ENCODE data around the gene CCR8. TPM values are rescaled to one million over a fixed set of nuclear protein-coding genes. Genes with fewer than 3 reads are reported as not detected.

The CCR8 gene, protein sequence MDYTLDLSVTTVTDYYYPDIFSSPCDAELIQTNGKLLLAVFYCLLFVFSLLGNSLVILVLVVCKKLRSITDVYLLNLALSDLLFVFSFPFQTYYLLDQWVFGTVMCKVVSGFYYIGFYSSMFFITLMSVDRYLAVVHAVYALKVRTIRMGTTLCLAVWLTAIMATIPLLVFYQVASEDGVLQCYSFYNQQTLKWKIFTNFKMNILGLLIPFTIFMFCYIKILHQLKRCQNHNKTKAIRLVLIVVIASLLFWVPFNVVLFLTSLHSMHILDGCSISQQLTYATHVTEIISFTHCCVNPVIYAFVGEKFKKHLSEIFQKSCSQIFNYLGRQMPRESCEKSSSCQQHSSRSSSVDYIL
- total RNA-seq (not detected), polyA plus RNA-seq (not detected)
- long read RNA-seq, donor 1 = 0 reads
- long read RNA-seq, donor 2 = 0 reads
- long read RNA-seq, donor 3 = 0 reads
- long read RNA-seq, donor 4 = 0 reads

DNA sequence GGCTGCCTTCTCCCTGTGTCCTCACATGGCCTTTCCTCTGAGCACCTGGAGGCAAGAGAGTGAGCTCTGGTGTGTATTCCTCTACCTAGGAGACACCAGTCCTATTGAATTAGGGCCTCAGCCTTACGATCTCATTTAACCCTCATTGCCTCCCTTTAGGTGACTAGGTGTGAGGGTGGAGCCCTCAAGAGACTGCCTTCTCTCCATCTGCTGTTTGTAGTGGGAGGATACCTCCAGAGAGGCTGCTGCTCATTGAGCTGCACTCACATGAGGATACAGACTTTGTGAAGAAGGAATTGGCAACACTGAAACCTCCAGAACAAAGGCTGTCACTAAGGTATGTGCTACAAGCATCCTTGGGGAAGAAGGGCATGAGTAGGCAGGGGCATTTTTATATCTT, at the start of gene CCR8:
CCR8 (plus strand) TSS at position 217 of the 400 bp plus-strand sequence. CDS start 2,623 bp downstream, outside the sequence.
- no peaks in the 10 kb centered on the region for H3K27me3 ChIP-seq (ENCODE audit: control insufficient read depth, insufficient read depth)
- intact Hi-C loops (cut with DNase I) = no loop called here
- WGBS = 59% methylated on average over 1 of the region's 1 CpG
- no peak for DNase-seq
- H3K4me1 ChIP-seq (ENCODE audit: control insufficient read depth, insufficient read depth, low read length) = no peaks in the 10 kb centered on the region
- H3K4me3 ChIP-seq (ENCODE audit: low read length) = no peak within 1 kb of the TSS
- H3K9me3 ChIP-seq (ENCODE audit: control insufficient read depth, low read length) = no peaks in the 10 kb centered on the region
- no peak within 1 kb of the TSS for H3K27ac ChIP-seq (ENCODE audit: low read length)
- ATAC-seq = no peak

DNA sequence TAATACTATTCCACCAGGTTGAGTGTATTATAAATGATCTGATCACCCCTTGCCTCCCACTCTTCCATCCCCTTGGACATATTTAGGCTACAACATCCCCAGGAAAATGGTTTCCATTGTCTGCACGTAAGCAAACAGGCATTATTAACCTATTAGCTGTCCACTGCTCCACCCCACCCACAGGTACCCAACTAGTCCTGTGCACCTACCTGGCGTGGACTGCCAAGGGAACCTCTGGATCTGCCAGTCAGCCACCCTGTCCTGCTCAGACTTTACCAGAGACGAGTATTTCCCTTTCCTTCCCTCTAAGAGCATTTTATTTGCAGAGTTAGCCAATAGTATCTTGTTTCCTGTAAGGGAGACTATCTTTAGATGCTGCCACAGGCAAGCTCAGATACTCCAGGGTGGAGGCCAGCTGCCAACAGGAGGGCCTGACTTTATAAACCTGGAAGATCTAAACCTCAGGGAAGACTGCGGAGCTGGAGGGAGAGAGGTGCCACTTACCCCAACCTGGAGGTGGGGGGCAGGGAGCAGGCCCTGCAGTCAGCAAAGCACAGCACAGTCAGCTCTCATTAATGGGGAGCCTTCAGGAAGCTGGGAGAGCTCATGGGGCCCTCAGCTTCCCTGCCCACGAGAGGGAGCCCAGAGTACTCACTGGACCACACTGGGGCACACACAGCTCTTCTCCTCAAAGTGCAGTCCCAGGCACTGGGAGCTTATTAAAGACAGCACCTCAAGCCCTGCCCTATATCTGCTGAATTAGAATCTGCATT, 49.6 kb upstream of the CCR8 start, which contains the start of gene CX3CR1:
CX3CR1 (minus strand) TSS at position 292 of the 773 bp plus-strand sequence. CDS start 13,527 bp downstream, outside the sequence.
- Histone ChIP-seq H3K27me3 (ENCODE audit: control insufficient read depth, insufficient read depth) (no peaks in the 10 kb centered on the region), H3K4me1 (ENCODE audit: control insufficient read depth, insufficient read depth, low read length) (no peaks in the 10 kb centered on the region), H3K4me3 (ENCODE audit: low read length) (no peak within 1 kb of the TSS), H3K9me3 (ENCODE audit: control insufficient read depth, low read length) (no peaks in the 10 kb centered on the region), H3K27ac (ENCODE audit: low read length) (no peak within 1 kb of the TSS)
- no peak for DNase-seq
- WGBS = 34% methylated on average over 5 of the region's 5 CpGs
- ATAC-seq = peak; percentile 21 to 25
- intact Hi-C loops (cut with DNase I) = no loop called here

DNA sequence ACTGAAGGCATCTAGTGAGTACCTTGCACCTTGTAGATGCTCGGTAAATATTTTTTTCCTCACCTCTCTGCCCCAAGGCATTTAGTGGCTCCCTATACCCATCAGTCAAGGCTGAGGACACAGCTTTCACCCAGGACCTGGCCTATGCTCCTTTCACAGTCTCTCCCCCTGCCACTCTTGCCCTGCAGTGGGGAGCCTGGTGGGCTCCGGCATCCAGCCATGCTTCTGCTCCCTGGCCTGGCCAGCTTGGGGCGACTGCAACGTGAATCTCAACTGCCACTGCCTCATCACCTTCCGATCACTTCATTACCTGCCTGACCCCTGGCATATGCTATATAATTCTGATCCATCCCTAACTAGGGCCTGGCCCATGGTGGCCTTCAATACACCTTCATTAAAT, 48.9 kb upstream of the CCR8 start:
- intact Hi-C loops (cut with DNase I) = no loop called here
- DNase-seq = no peak
- H3K27ac ChIP-seq (ENCODE audit: low read length) = no peak overlapping the region
- no peak overlapping the region for H3K4me3 ChIP-seq (ENCODE audit: low read length)
- H3K9me3 ChIP-seq (ENCODE audit: control insufficient read depth, low read length) = no peaks in the 10 kb centered on the region
- WGBS = 95% methylated on average over 5 of the region's 5 CpGs
- no peaks in the 10 kb centered on the region for H3K4me1 ChIP-seq (ENCODE audit: control insufficient read depth, insufficient read depth, low read length)
- ATAC-seq = no peak
- no peaks in the 10 kb centered on the region for H3K27me3 ChIP-seq (ENCODE audit: control insufficient read depth, insufficient read depth)

DNA sequence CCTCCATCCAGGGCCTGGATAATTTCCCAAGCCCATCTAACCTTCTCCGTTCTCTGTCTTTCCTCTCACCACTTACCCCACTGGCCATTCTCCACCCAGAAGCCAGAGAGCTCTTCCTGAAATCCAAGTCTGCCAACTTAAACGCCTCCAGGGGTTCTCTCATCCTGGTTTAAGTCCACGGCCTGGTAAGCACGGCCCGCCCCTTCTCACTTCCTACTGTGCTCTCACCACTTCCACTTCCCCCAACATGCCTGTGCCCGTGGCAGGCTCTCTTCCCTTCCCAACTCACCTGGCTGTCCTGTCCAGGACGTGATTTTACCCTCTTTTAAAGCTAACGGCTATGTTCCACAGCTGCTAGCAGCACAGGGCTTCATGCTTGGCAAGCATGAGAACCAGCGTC, 48.0 kb upstream of the CCR8 start:
- H3K4me1 ChIP-seq (ENCODE audit: control insufficient read depth, insufficient read depth, low read length) = no peaks in the 10 kb centered on the region
- intact Hi-C loops (cut with DNase I) = no loop called here
- H3K9me3 ChIP-seq (ENCODE audit: control insufficient read depth, low read length) = no peaks in the 10 kb centered on the region
- H3K4me3 ChIP-seq (ENCODE audit: low read length) = no peak overlapping the region
- H3K27ac ChIP-seq (ENCODE audit: low read length) = no peak overlapping the region
- no peak for ATAC-seq
- H3K27me3 ChIP-seq (ENCODE audit: control insufficient read depth, insufficient read depth) = no peaks in the 10 kb centered on the region
- WGBS = 71% methylated on average over 9 of the region's 9 CpGs
- no peak for DNase-seq

DNA sequence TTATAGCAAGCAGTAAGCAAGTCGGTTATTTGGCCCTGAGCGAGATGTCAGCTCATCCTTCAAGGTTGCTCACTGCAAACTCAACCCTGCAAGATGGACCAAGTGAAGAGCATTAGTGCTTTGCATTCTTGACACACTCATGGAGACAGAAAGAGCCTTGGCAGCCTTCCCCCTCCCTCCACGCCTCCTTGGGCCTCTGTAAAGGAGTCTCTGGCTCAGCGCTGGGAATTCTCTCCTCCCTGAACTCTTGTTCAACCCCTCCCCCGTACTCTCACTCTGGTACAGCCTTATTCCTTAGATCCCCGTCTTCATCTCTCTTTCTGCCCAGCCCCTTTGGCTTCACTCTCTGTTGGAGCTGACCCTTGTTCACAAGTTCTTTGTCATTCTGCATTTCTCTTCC, 47.5 kb upstream of the CCR8 start:
- DNase-seq (no peak), ATAC-seq (no peak)
- intact Hi-C loops (cut with DNase I) = no loop called here
- WGBS = 74% methylated on average over 6 of the region's 6 CpGs
- Histone ChIP-seq H3K4me1 (ENCODE audit: control insufficient read depth, insufficient read depth, low read length) (no peaks in the 10 kb centered on the region), H3K9me3 (ENCODE audit: control insufficient read depth, low read length) (no peaks in the 10 kb centered on the region), H3K27me3 (ENCODE audit: control insufficient read depth, insufficient read depth) (no peaks in the 10 kb centered on the region), H3K27ac (ENCODE audit: low read length) (no peak overlapping the region), H3K4me3 (ENCODE audit: low read length) (no peak overlapping the region)

DNA sequence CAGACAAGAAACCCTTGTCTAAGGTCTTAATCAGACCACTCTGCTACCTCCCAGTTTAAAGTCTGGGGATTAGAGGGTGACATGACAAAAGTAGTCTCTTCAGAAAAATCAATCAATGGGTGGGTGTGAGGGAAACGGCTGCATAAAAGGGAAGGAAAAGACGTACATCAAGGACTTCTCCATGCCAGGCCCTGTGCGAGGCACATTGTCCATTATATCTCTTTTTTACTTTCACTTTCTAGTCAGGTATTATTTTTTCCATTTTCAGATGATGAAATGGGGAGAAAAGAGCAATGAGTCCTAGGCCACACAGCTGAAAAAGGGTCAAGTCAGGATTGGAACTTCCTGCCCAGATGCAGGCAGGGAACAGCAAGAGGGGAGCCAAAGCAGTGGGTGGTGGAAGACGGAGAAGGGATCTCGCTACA, 45.0 kb upstream of the CCR8 start:
- peak in 1 of 2 donors; percentile 33 for ATAC-seq
- 54% methylated on average over 5 of the region's 5 CpGs for WGBS

DNA sequence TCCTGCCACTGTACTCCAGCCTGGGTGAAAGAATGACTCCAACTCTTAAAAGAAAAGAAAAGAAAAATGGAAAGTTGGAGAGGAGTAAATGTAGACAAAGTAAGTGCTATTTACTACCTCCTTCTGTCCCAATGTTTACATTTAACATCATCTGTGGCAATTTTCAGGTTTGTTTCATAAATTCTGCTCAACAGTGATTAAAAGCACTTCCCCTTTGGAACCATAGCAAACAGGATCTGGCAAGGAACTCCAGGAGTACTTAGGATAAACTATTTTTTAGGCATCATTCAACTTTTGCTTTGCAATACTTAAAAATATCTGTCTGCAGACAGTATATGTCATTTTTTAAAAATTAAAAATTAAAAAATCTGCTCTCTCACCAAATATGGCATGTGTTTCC, 44.2 kb upstream of the CCR8 start:
- DNase-seq (no peak), ATAC-seq (no peak)
- Histone ChIP-seq H3K4me1 (ENCODE audit: control insufficient read depth, insufficient read depth, low read length) (no peaks in the 10 kb centered on the region), H3K27ac (ENCODE audit: low read length) (no peak overlapping the region), H3K27me3 (ENCODE audit: control insufficient read depth, insufficient read depth) (no peaks in the 10 kb centered on the region), H3K4me3 (ENCODE audit: low read length) (no peak overlapping the region), H3K9me3 (ENCODE audit: control insufficient read depth, low read length) (no peaks in the 10 kb centered on the region)
- intact Hi-C loops (cut with DNase I) = loop anchor here (5.0 kb wide), 4 partner anchors 78 to 158 kb away; partner anchors contain the start of gene XIRP1 (in 1 of the 4)

More for the DNA sequence above, 45.0 kb upstream of the CCR8 start:
- H3K27me3 ChIP-seq (ENCODE audit: control insufficient read depth, insufficient read depth) = no peaks in the 10 kb centered on the region
- no peaks in the 10 kb centered on the region for H3K4me1 ChIP-seq (ENCODE audit: control insufficient read depth, insufficient read depth, low read length)
- H3K4me3 ChIP-seq (ENCODE audit: low read length) = no peak overlapping the region
- DNase-seq = no peak
- H3K9me3 ChIP-seq (ENCODE audit: control insufficient read depth, low read length) = no peaks in the 10 kb centered on the region
- intact Hi-C loops (cut with DNase I) = no loop called here
- no peak overlapping the region for H3K27ac ChIP-seq (ENCODE audit: low read length)

DNA sequence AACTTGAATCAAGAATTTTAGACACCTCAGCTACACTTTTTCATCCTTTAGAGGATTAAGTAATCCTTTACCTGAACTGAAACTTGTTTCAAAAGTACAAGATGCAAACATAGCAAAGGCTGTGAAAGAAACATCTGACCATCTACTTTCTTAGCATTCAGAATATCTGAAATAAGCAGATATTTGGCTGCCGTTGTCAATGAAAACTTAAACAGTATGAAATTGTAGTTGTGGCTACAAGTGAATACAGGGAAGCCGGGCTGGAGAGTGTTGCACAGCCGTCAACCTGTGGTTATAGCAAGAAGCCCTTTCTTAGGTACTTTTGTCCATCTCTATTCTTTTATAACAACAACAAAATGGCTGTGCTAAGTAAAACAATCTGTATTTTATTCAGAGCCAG, 42.7 kb upstream of the CCR8 start:
- DNase-seq (no peak), ATAC-seq (no peak)
- H3K27ac ChIP-seq (ENCODE audit: low read length) = no peak overlapping the region
- no peak overlapping the region for H3K4me3 ChIP-seq (ENCODE audit: low read length)
- H3K27me3 ChIP-seq (ENCODE audit: control insufficient read depth, insufficient read depth) = no peaks in the 10 kb centered on the region
- WGBS = 91% methylated on average over 3 of the region's 3 CpGs
- H3K4me1 ChIP-seq (ENCODE audit: control insufficient read depth, insufficient read depth, low read length) = no peaks in the 10 kb centered on the region
- intact Hi-C loops (cut with DNase I) = loop anchor here (5.0 kb wide), 4 partner anchors 79 to 159 kb away; partner anchors contain the start of gene XIRP1 (in 1 of the 4)
- no peaks in the 10 kb centered on the region for H3K9me3 ChIP-seq (ENCODE audit: control insufficient read depth, low read length)

DNA sequence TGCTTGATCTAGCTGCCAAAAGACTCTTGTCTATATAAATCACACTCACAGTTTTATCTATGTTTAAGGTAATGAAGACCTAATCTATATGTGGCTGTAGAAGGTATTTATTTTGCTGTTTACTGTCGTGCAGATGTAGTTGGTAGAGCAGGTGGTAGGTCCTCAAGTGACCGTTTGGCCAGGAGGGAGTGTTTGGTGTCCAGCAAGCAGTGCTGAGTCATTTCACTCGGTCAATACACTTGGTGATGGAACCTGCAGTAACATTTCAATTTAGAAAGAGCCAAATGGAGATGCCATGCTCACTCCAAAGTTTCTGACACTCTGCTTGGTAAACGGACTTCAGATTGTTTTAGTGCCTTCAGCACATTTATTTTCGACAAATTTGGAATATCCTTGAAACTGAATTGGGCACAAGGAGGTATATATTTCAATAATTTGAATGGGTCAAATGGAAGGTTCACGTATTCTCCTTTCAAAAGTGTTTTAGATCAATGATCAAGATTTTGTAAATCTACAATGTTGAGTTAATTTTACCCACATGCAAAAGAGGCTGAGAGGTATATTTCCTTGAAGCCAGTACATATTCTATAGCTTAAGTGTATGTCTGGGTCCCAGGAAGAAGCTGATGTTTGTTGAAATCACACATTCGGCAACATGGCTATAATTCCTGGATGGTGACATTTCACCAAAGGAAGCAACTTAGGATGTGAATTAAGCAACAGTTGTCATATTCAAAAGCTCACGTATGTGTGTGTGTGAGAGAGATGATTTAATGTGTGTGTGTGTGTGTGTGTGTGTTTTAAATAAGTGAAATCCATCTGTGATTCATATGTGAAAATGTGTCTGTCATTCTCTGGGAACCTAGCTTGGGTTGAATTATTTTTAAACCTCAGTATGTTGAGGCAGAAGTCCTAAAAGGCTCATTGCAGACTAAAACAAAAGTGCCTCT, 42.0 kb upstream of the CCR8 start:
- Histone ChIP-seq H3K9me3 (ENCODE audit: control insufficient read depth, low read length) (no peaks in the 10 kb centered on the region), H3K27me3 (ENCODE audit: control insufficient read depth, insufficient read depth) (no peaks in the 10 kb centered on the region), H3K4me3 (ENCODE audit: low read length) (no peak overlapping the region), H3K27ac (ENCODE audit: low read length) (no peak overlapping the region), H3K4me1 (ENCODE audit: control insufficient read depth, insufficient read depth, low read length) (no peaks in the 10 kb centered on the region)
- no peak for DNase-seq
- intact Hi-C loops (cut with DNase I) = loop anchor here (2.0 to 5.0 kb wide), 5 partner anchors 80 to 161 kb away; partner anchors contain the start of gene XIRP1 (in 1 of the 4)
- WGBS = 64% methylated on average over 8 of the region's 8 CpGs
- ATAC-seq = no peak

DNA sequence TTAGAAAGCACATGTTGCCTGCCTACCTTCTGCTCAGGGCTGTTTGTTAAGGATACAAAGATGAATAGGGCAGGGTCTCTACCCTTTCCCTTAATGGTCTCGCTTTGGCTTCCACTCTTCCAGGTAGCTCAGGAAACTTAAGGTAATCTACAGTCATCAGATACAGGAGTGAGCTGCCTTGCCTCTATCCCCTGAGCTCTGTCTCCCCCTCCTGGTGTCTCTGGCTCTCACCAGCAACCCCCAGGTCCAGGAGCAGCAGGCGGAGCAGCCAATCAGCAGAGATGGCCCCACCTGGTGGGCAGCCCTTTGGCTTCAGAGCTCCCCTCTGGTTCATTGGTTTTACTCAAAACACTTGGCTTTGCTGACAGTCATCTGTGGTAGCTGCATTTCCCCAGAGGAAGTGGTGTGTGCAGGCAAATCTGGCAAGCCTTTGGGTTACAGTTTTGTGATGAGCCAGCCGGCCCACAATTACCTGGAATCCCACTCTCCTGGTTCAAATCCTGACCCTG, 41.2 kb upstream of the CCR8 start:
- Histone ChIP-seq H3K27me3 (ENCODE audit: control insufficient read depth, insufficient read depth) (no peaks in the 10 kb centered on the region), H3K4me1 (ENCODE audit: control insufficient read depth, insufficient read depth, low read length) (no peaks in the 10 kb centered on the region), H3K9me3 (ENCODE audit: control insufficient read depth, low read length) (no peaks in the 10 kb centered on the region), H3K27ac (ENCODE audit: low read length) (no peak overlapping the region), H3K4me3 (ENCODE audit: low read length) (no peak overlapping the region)
- WGBS = 14% methylated on average over 3 of the region's 3 CpGs
- intact Hi-C loops (cut with DNase I) = loop anchor here (2.0 to 5.0 kb wide), 5 partner anchors 81 to 162 kb away; partner anchors contain the start of gene XIRP1 (in 1 of the 4)
- peak; percentile 68 to 87 (median 84) for DNase-seq
- peak; percentile 92 to 93 for ATAC-seq
